ENCODE results near the gene TECR.
"Not testable (repeated sequence)": the region's sequence is repeated elsewhere in the genome, so short reads cannot be mapped to it uniquely, and the experiment has no call there.

The TECR gene

DNA sequence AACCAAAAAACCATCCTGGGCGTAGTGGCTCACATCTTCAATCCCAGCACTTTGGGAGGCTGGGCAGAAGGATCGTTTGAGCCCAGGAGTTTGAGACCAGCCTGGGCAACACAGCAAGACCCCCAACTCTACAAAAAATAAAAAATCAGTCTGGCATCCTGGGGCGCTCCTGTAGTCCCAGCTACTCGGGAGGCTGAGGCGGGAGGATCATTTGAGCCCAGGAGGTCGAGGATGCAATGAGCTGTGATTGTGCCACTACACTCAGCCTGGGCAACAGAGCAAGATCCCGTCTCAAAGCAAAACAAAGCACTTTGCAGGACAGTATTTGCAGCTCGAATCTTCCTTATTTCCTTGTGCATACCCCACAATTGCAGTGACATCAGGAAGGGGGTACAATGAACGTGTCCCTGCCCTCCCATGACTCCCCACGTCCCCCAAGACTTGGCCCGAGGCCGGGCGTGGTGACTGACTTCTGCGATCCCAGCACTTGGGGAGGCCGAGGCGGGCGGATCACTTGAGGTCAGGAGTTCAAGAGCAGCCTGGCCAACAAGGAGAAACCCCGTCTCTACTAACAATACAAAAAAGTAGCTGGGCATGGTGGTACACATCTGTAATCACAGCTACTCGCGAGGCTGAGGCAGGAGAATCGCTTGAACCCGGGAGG is 41.6 kb downstream of the TECR start:
- H3K27ac Mint-ChIP-seq = peak overlapping the region; percentile 95
- H3K9me3 Mint-ChIP-seq = no peaks in the 10 kb centered on the region
- DNase-seq = no peak
- H3K27me3 Mint-ChIP-seq = no peaks in the 10 kb centered on the region
- H3K4me1 Mint-ChIP-seq (ENCODE audit: low read depth) = peaks cover 43% of the 10 kb centered on the region
- H3K36me3 Mint-ChIP-seq (ENCODE audit: low read depth) = peaks cover 41% of the 10 kb centered on the region
- H3K4me3 Mint-ChIP-seq = peak overlapping the region; percentile 98

DNA sequence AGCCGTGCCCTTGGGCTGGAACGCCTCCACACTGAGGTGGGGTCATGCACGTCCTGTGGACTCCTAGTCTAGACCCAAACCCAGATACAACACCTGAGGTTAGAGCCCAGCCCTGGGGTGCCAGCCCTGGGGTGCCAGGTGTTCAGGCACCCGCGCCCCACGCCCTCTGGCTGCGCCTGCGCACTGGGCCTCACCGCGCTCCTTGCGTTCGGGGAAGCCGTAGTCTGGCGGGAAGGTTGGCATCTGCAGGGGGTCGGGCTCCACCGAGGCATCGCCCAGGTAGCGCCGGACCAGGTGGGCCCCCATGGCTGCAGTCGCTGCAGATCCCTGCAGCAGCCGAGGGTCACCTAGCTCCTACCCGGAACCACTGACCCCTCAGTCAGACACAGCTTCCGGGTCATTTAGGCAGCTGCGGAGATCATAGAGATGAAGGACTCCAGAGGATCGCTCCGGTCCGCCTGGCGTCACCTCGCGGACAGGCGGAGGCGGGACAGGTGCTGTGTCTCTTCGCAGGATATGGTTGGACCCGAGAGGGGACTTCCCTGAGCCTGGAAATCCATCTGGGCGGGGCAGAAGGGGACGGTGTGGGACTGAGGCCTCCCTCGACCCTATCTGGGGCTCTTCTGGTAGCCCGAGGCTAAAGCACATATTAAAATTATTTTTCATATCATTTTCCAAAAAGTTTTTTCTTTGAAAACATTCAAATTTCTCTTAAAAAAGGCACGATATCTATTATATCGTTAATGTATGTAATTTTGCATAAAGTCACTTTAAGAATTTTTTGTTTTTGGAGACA is 42.5 kb downstream of the TECR start, which contains the start of gene NDUFB7:
TSS of gene NDUFB7 (minus strand) at position 372 of the 796 bp plus-strand sequence. CDS start at position 306, 66 bp downstream.
- Mint-ChIP-seq H3K4me3 (peak within 1 kb of the TSS; percentile 98), H3K36me3 (ENCODE audit: low read depth) (peaks cover 35% of the 10 kb centered on the region), H3K4me1 (ENCODE audit: low read depth) (peaks cover 43% of the 10 kb centered on the region), H3K27me3 (no peaks in the 10 kb centered on the region), H3K9me3 (no peaks in the 10 kb centered on the region), H3K27ac (peak within 1 kb of the TSS; percentile 95)
- DNase-seq = peak; percentile 91

DNA sequence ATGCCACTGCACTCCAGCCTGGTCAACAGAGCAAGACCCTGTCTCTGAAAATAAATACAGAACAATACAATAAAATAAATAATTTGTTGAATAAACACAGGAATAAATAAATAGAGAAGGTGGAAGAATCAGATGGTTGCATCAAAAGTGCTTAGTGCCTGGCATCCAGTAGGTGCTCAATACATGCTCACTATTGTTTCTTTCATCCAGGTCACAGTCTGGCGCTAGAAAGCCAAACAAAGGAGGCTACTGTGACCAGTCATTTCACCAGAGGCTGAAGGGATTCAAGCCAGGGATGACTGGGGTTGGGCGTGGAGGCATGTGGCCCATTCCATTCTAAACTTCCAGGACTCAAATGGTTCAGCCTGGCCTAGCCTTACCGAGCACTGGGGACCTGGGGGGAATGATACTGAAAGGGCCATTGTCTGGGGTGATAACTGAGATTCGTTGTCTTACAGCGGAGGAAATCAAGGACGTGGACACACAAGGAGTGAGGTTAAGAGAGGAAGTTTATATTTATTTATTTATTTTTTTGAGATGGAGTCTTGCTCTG is 46.1 kb downstream of the TECR start:
- Mint-ChIP-seq H3K27me3 (no peaks in the 10 kb centered on the region), H3K36me3 (ENCODE audit: low read depth) (peaks cover 11% of the 10 kb centered on the region), H3K9me3 (no peaks in the 10 kb centered on the region), H3K4me1 (ENCODE audit: low read depth) (peaks cover 30% of the 10 kb centered on the region), H3K4me3 (no peak overlapping the region), H3K27ac (no peak overlapping the region)
- DNase-seq = no peak

DNA sequence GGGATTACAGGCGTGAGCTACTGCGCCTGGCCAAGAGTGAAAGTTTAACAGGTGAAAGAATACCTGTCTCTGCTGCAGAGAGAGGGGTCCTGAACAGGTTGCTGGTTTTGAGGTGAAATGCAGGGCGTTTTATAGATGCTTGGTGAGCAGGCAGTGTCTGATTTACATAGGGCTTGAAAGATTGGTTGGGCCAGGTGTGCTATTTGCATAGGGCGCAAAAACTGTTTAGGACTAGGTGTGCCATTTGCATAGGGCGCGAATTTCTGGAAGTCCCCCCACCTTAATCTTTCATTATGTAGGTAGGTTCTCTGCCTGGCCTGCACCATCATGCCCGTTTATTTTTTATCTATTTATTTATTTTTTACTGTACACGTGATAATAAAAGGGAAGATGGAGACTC is 47.0 kb downstream of the TECR start:
- H3K27me3 Mint-ChIP-seq = no peaks in the 10 kb centered on the region
- H3K4me3 Mint-ChIP-seq = no peak overlapping the region
- peaks cover 5% of the 10 kb centered on the region for H3K36me3 Mint-ChIP-seq (ENCODE audit: low read depth)
- peaks cover 28% of the 10 kb centered on the region for H3K4me1 Mint-ChIP-seq (ENCODE audit: low read depth)
- no peak for DNase-seq
- no peaks in the 10 kb centered on the region for H3K9me3 Mint-ChIP-seq
- H3K27ac Mint-ChIP-seq = no peak overlapping the region

DNA sequence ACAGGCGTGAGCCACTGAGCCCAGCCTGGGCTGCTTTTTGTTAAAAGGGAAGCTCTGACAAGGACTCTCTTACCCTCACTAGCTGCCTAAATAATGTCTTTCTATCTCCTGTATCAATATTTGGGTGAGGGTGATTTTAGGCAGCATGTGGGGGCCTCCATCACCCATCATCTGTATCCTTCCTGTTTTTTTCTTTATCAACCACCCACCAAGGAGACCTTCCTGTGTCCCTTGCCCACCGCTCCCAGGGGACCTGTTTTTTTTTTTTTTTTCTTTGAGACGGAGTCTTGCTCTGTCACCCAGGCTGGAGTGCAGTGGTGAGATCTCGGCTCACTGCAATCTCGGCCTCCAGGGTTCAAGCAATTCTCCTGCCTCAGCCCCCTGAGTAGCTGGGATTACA is 47.9 kb downstream of the TECR start:
- H3K27me3 Mint-ChIP-seq = no peaks in the 10 kb centered on the region
- no peak overlapping the region for H3K4me3 Mint-ChIP-seq
- H3K4me1 Mint-ChIP-seq (ENCODE audit: low read depth) = peaks cover 24% of the 10 kb centered on the region

DNA sequence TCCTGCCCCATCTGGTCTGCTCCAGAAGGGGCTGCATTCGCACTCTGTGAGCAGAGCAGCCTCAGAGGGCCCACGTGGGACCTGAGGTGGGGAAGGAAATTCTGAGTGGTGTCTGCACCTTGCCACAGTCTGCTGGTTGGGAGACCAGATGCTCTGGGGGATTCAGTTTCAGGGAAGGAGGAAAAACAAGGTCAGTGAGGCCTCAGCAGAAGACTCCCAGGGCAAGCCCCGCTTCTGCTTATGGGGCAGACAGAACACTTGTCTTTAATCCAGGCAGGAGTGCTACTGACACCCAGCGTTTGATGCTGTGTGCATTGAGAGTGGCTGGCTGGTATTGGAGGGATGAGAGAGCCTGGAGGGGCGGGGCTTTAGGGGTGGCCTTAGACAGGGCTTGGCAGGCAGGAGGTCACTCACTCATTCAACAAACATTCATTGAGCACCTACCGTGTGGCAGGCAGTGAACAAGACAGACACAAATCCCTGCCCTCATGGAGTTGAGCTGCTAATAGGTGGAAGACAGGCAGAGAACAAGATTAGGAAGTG is 48.6 kb downstream of the TECR start:
- H3K36me3 Mint-ChIP-seq (ENCODE audit: low read depth) = no peaks in the 10 kb centered on the region
- H3K4me3 Mint-ChIP-seq = no peak overlapping the region
- no peak for DNase-seq
- H3K4me1 Mint-ChIP-seq (ENCODE audit: low read depth) = peaks cover 26% of the 10 kb centered on the region
- H3K27me3 Mint-ChIP-seq = no peaks in the 10 kb centered on the region
- H3K27ac Mint-ChIP-seq = peak overlapping the region; percentile 27
- no peaks in the 10 kb centered on the region for H3K9me3 Mint-ChIP-seq

More for the DNA sequence above, 47.9 kb downstream of the TECR start:
- H3K9me3 Mint-ChIP-seq = no peaks in the 10 kb centered on the region
- H3K27ac Mint-ChIP-seq = no peak overlapping the region
- no peaks in the 10 kb centered on the region for H3K36me3 Mint-ChIP-seq (ENCODE audit: low read depth)
- no peak for DNase-seq

DNA sequence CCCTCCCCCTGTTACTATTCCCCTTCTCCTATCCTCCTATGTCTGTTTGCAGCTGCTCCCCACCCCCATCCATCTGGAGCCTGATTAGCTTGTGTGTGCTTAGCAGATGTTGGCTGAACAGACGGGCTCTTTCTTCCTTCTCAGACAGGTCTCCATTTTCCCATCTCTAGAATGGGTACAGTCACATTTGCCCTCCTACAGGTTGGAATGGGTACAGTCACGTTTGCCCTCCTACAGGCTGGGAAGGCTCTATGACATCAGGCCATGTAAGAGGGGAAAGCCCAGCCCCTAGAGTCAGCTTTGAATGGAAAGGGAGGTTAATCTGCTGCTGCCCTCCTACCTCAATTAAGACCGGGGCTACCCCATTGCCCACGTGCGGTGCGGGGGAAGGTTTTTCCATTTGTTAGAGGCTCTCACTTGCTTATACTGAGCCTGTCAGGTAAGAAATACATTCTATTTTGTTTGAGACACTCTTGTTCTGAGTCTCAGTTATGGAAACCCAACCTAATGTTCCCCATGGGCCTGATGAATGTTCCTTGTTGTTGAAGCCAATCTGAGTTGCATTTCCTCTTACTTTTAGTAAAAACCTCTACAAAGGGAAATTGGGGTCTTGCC is 51.3 kb downstream of the TECR start:
- H3K4me3 Mint-ChIP-seq = no peak overlapping the region
- peak overlapping the region; percentile 45 for H3K27ac Mint-ChIP-seq
- H3K9me3 Mint-ChIP-seq = no peaks in the 10 kb centered on the region
- H3K36me3 Mint-ChIP-seq (ENCODE audit: low read depth) = no peaks in the 10 kb centered on the region
- peaks cover 31% of the 10 kb centered on the region for H3K4me1 Mint-ChIP-seq (ENCODE audit: low read depth)
- DNase-seq = peak; percentile 73
- no peaks in the 10 kb centered on the region for H3K27me3 Mint-ChIP-seq

DNA sequence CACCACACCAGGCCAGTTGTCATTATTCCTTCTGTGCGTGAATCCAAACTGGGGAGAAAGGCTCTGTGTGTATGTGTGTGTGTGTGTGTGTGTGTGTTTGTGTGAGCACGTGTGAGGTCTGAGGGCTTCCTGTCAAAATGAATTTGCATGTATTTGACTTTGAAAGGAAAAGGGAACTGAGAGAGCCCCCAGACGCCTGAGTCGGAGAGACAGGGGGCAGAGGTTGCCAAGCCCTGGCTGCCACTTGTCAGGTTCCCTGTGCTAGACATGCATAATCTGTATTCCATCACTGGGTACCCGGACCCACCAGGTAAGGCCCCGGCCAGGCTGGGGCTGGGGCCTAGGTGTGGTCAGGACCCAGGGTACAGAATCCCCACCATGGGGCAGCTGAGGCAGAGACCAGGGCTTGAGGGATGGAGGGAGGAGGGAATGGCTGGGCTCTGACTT is 53.5 kb downstream of the TECR start, which contains the start of gene CLEC17A:
TSS of gene CLEC17A (plus strand) at position 191 of the 447 bp plus-strand sequence. CDS start at position 268, 77 bp downstream.
- peaks cover 3% of the 10 kb centered on the region for H3K27me3 Mint-ChIP-seq
- no peak within 1 kb of the TSS for H3K4me3 Mint-ChIP-seq
- H3K27ac Mint-ChIP-seq = no peak within 1 kb of the TSS
- H3K9me3 Mint-ChIP-seq = no peaks in the 10 kb centered on the region
- peaks cover 32% of the 10 kb centered on the region for H3K4me1 Mint-ChIP-seq (ENCODE audit: low read depth)
- no peak for DNase-seq
- no peaks in the 10 kb centered on the region for H3K36me3 Mint-ChIP-seq (ENCODE audit: low read depth)

DNA sequence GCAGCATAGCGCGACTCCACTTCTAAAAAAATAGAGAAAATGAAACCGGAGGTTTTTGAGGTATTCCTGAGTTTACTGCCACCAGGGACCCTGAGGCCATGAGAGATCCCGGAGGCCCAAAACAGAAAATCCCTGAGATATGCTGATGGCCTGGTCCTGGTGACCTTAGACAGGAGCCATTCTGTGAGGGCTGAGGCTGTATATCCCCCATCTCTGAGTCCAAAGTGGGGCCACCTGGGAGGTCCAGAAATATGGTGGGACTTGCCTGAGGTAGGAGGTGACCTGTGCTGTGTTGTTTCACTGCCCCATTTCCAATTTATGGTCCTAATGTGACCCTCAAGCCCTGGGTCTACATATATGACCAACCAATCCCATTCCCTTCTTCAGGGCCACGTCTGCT is 55.0 kb downstream of the TECR start:
- H3K4me3 Mint-ChIP-seq; H3K9me3 Mint-ChIP-seq; H3K36me3 Mint-ChIP-seq (ENCODE audit: low read depth); DNase-seq; H3K27me3 Mint-ChIP-seq; H3K27ac Mint-ChIP-seq: not testable (repeated sequence)
- peaks cover 27% of the 10 kb centered on the region for H3K4me1 Mint-ChIP-seq (ENCODE audit: low read depth)

DNA sequence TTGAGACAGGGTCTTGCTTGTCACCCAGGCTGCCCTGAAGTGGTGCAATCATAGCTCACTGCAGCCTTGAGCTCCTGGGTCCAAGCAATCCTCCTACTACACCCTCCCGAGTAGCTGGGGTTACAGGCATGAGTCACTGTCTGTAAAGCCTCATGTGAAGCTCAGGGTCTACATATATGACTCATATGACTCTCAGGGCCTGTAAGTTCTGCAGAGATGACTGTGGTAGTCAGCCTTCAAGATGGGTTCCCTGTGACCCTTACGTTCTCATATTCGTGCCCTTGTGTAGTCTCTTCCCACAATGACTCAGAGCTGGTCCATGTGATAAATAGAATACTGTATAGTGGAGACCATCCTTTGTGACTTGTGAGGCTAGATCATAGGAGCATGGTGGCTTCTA is 55.8 kb downstream of the TECR start:
- H3K36me3 Mint-ChIP-seq (ENCODE audit: low read depth); H3K9me3 Mint-ChIP-seq; H3K27me3 Mint-ChIP-seq; DNase-seq; H3K4me3 Mint-ChIP-seq: not testable (repeated sequence)
- Mint-ChIP-seq H3K27ac (peak overlapping the region; percentile 47), H3K4me1 (ENCODE audit: low read depth) (peaks cover 26% of the 10 kb centered on the region)

DNA sequence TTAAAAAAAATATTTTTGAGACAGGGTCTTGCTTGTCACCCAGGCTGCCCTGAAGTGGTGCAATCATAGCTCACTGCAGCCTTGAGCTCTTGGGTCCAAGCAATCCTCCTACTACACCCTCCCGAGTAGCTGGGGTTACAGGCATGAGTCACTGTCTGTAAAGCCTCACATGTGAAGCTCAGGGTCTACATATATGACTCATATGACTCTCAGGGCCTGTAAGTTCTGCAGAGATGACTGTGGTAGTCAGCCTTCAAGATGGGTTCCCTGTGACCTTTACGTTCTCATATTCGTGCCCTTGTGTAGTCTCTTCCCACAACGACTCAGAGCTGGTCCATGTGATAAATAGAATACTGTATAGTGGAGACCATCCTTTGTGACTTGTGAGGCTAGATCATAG is 60.0 kb downstream of the TECR start:
- H3K4me3 Mint-ChIP-seq; H3K27ac Mint-ChIP-seq; H3K36me3 Mint-ChIP-seq (ENCODE audit: low read depth); H3K9me3 Mint-ChIP-seq; H3K27me3 Mint-ChIP-seq; H3K4me1 Mint-ChIP-seq (ENCODE audit: low read depth); DNase-seq: not testable (repeated sequence)

DNA sequence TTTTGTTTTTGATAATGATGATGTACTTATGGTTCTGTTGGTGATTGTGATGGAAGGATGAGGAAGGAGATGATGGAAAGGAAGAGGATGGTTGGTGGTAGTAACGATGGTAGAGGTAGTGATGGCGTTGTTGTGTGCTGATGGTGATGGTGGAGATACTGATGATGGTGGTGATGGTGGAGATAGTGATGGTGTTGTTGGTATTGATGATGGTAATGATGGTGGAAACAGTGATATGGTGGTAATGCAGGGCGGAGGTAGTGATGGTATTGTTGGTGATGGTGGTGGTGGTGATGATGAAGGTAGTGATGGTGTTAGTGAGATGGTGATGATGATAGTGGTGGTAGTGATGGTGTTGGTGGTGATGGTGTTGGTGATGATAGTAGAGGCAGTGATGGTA is 66.2 kb downstream of the TECR start:
- H3K36me3 Mint-ChIP-seq (ENCODE audit: low read depth) = no peaks in the 10 kb centered on the region
- no peak overlapping the region for H3K4me3 Mint-ChIP-seq
- H3K27ac Mint-ChIP-seq = no peak overlapping the region
- peaks cover 6% of the 10 kb centered on the region for H3K9me3 Mint-ChIP-seq
- no peak for DNase-seq
- H3K27me3 Mint-ChIP-seq = peaks cover 15% of the 10 kb centered on the region
- H3K4me1 Mint-ChIP-seq (ENCODE audit: low read depth) = no peaks in the 10 kb centered on the region

DNA sequence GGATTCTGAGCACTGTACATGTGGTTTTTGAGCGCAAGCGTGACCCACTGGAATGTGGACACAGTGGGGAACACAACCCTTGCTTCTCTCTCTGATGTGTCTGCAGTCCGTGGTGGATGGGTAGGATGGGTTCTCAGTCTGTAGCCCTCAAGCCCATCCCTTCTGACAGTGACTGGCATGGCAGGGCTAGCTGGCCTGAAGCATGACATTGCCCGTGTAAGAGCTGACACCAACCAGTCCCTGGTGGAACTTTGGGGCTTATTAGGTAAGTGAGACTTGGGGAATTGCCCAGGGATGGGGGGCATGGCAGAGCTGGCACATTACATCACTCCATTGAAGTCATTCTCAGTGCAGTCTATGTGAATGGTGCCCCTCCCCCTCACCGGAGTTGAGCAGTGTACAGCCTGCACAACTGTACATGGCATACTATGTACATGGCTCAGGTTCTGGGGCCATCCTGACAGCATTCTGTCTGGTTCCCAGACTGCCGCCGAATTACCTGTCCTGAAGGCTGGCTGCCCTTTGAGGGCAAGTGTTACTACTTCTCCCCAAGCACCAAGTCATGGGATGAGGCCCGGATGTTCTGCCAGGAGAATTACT is 70.3 kb downstream of the TECR start:
- Mint-ChIP-seq H3K4me3 (no peak overlapping the region), H3K36me3 (ENCODE audit: low read depth) (no peaks in the 10 kb centered on the region), H3K27me3 (peaks cover 9% of the 10 kb centered on the region), H3K4me1 (ENCODE audit: low read depth) (peaks cover 12% of the 10 kb centered on the region), H3K9me3 (peaks cover 6% of the 10 kb centered on the region), H3K27ac (no peak overlapping the region)
- DNase-seq = no peak

DNA sequence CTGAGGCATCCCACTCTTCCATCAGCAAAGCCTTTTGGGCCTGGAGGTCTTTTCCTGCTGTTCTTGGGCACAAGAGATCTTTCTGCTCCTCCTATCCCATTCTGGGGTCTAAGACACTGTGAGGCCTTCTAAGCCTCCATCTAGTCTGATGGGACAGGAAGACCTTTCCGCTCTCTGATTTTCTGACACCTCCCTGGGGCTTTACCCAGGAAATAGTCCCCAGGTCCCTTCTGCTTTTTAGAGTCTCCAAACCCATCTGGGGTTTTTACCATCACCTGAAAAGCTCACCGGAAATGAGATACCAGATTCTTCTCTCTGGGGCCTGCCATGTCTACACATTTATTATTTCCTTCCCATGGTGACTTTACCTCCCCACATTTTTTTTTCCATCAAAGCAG is 74.6 kb downstream of the TECR start:
- H3K4me1 Mint-ChIP-seq (ENCODE audit: low read depth) = peaks cover 15% of the 10 kb centered on the region
- H3K27me3 Mint-ChIP-seq = no peaks in the 10 kb centered on the region
- H3K27ac Mint-ChIP-seq = peak overlapping the region; percentile 72
- H3K9me3 Mint-ChIP-seq = no peaks in the 10 kb centered on the region
- H3K4me3 Mint-ChIP-seq = no peak overlapping the region
- DNase-seq = no peak
- H3K36me3 Mint-ChIP-seq (ENCODE audit: low read depth) = no peaks in the 10 kb centered on the region
